ENCODE data around the gene CDA. TPM values are rescaled to one million over a fixed set of nuclear protein-coding genes. Genes with fewer than 3 reads are reported as not detected.

Gene CDA
- total RNA-seq, 1 donor from 2014 or later = not detected

- FAIRE-seq (no peak), DNase-seq (ENCODE audit: low read depth) (no peak)
- no peak overlapping the region for H3K9ac ChIP-seq (ENCODE audit: low read length)
- Mint-ChIP-seq H3K9me3 (ENCODE audit: unreplicated experiment) (no peaks in the 10 kb centered on the region), H3K36me3 (ENCODE audit: low read depth, unreplicated experiment) (no peaks in the 10 kb centered on the region), H3K27ac (ENCODE audit: unreplicated experiment) (no peak overlapping the region), H3K4me1 (ENCODE audit: low read depth, unreplicated experiment) (no peaks in the 10 kb centered on the region), H3K4me3 (ENCODE audit: unreplicated experiment) (no peak overlapping the region), H3K27me3 (ENCODE audit: low read depth, unreplicated experiment) (peaks cover 51% of the 10 kb centered on the region)
- no peaks in the 10 kb centered on the region for H4K20me1 ChIP-seq (ENCODE audit: insufficient read depth, low read length)
- H2AFZ ChIP-seq (ENCODE audit: low read depth, low read length) = no peak overlapping the region
- no peaks in the 10 kb centered on the region for H3K4me1 ChIP-seq (ENCODE audit: insufficient read depth, low read length)
- H3K4me2 ChIP-seq (ENCODE audit: low read length) = no peak overlapping the region
- H3K4me3 ChIP-seq (ENCODE audit: insufficient read depth, low read depth, low read length) = no peak overlapping the region
- no peak overlapping the region for H3K27ac ChIP-seq (ENCODE audit: low read depth, low read length)
- no peak for TF ChIP-seq CTCF (IDR thresholded peaks at IDR 0.05; ENCODE audit: insufficient read depth, low read depth, low read length)
- no peak for TF ChIP-seq EZH2 (IDR thresholded peaks at IDR 0.05; ENCODE audit: insufficient read depth, low read length)
- H3K79me2 ChIP-seq (ENCODE audit: insufficient read depth, low read length) = no peaks in the 10 kb centered on the region
- no peaks in the 10 kb centered on the region for H3K36me3 ChIP-seq (ENCODE audit: insufficient read depth, low read length)
- H3K27me3 ChIP-seq (ENCODE audit: insufficient read depth, low read length) = peaks cover 24% of the 10 kb centered on the region
- H3K9me3 ChIP-seq (ENCODE audit: insufficient read depth, low read depth, low read length) = peaks cover 5% of the 10 kb centered on the region
These were observed 19.3 kb upstream of the CDA start for GRCh38 chr1:20569523-20570098.

- H3K9me3 Mint-ChIP-seq (ENCODE audit: unreplicated experiment) = no peaks in the 10 kb centered on the region
- no peak overlapping the region for H3K27ac ChIP-seq (ENCODE audit: low read depth, low read length)
- H3K4me3 ChIP-seq (ENCODE audit: insufficient read depth, low read depth, low read length) = no peak overlapping the region
- H3K36me3 Mint-ChIP-seq (ENCODE audit: low read depth, unreplicated experiment) = no peaks in the 10 kb centered on the region
- no peaks in the 10 kb centered on the region for H3K79me2 ChIP-seq (ENCODE audit: insufficient read depth, low read length)
- no peak overlapping the region for H3K27ac Mint-ChIP-seq (ENCODE audit: unreplicated experiment)
- no peaks in the 10 kb centered on the region for H3K4me1 Mint-ChIP-seq (ENCODE audit: low read depth, unreplicated experiment)
- H4K20me1 ChIP-seq (ENCODE audit: insufficient read depth, low read length) = no peaks in the 10 kb centered on the region
- peaks cover 45% of the 10 kb centered on the region for H3K27me3 Mint-ChIP-seq (ENCODE audit: low read depth, unreplicated experiment)
- H3K4me3 Mint-ChIP-seq (ENCODE audit: unreplicated experiment) = no peak overlapping the region
- H3K4me1 ChIP-seq (ENCODE audit: insufficient read depth, low read length) = no peaks in the 10 kb centered on the region
- H3K27me3 ChIP-seq (ENCODE audit: insufficient read depth, low read length) = peaks cover 21% of the 10 kb centered on the region
- no peak overlapping the region for H2AFZ ChIP-seq (ENCODE audit: low read depth, low read length)
- peaks cover 5% of the 10 kb centered on the region for H3K9me3 ChIP-seq (ENCODE audit: insufficient read depth, low read depth, low read length)
- no peak overlapping the region for H3K9ac ChIP-seq (ENCODE audit: low read length)
- FAIRE-seq = no peak
- TF ChIP-seq EZH2 (IDR thresholded peaks at IDR 0.05; ENCODE audit: insufficient read depth, low read length) = no peak
- TF ChIP-seq CTCF (IDR thresholded peaks at IDR 0.05; ENCODE audit: insufficient read depth, low read depth, low read length) = no peak
- no peaks in the 10 kb centered on the region for H3K36me3 ChIP-seq (ENCODE audit: insufficient read depth, low read length)
- H3K4me2 ChIP-seq (ENCODE audit: low read length) = no peak overlapping the region
- DNase-seq (ENCODE audit: low read depth) = no peak
These were observed 17.5 kb upstream of the CDA start for GRCh38 chr1:20571427-20571826.

GRCh38 chr1:20573987-20574386 is 14.9 kb upstream of the CDA start:
- Histone ChIP-seq H3K9me3 (ENCODE audit: insufficient read depth, low read depth, low read length) (peaks cover 5% of the 10 kb centered on the region), H3K4me3 (ENCODE audit: insufficient read depth, low read depth, low read length) (no peak overlapping the region), H3K36me3 (ENCODE audit: insufficient read depth, low read length) (no peaks in the 10 kb centered on the region), H2AFZ (ENCODE audit: low read depth, low read length) (no peak overlapping the region), H3K79me2 (ENCODE audit: insufficient read depth, low read length) (no peaks in the 10 kb centered on the region), H4K20me1 (ENCODE audit: insufficient read depth, low read length) (no peaks in the 10 kb centered on the region), H3K9ac (ENCODE audit: low read length) (no peak overlapping the region), H3K27ac (ENCODE audit: low read depth, low read length) (no peak overlapping the region), H3K27me3 (ENCODE audit: insufficient read depth, low read length) (peaks cover 21% of the 10 kb centered on the region), H3K4me1 (ENCODE audit: insufficient read depth, low read length) (peaks cover 5% of the 10 kb centered on the region), H3K4me2 (ENCODE audit: low read length) (no peak overlapping the region)
- FAIRE-seq (no peak), DNase-seq (ENCODE audit: low read depth) (no peak)
- no peak overlapping the region for H3K4me3 Mint-ChIP-seq (ENCODE audit: unreplicated experiment)
- TF ChIP-seq EZH2 (IDR thresholded peaks at IDR 0.05; ENCODE audit: insufficient read depth, low read length) (no peak), CTCF (IDR thresholded peaks at IDR 0.05; ENCODE audit: insufficient read depth, low read depth, low read length) (no peak)
- H3K27ac Mint-ChIP-seq (ENCODE audit: unreplicated experiment) = no peak overlapping the region
- H3K4me1 Mint-ChIP-seq (ENCODE audit: low read depth, unreplicated experiment) = no peaks in the 10 kb centered on the region
- no peaks in the 10 kb centered on the region for H3K36me3 Mint-ChIP-seq (ENCODE audit: low read depth, unreplicated experiment)
- peaks cover 41% of the 10 kb centered on the region for H3K27me3 Mint-ChIP-seq (ENCODE audit: low read depth, unreplicated experiment)
- no peaks in the 10 kb centered on the region for H3K9me3 Mint-ChIP-seq (ENCODE audit: unreplicated experiment)
